GM12878 (cell line): ENCODE data around the gene PERM1. TPM values are rescaled to one million over a fixed set of nuclear protein-coding genes. Genes with fewer than 3 reads are reported as not detected.

ENCODE experiments used
- ATAC-seq: fragments of 200-7000 bp; cut with Tn5 transposase; 3 replicates; pipeline ENCODE4 v1.9.1; 2020; ENCODE audit warnings: mild to moderate bottlenecking, moderate library complexity
- BruUV-seq: library from RNA; stranded (reverse); fragments of 400-500 nt; replicated peaks from 2 replicates; lab custom pipeline; 2021; lab: Mats Ljungman, UMichigan
- CTCF ChIA-PET: fragments of 300-600 bp; sonication (Branson Sonifier 250); formaldehyde crosslinking; extraction: SDS; loops from one replicate; lab custom pipeline; 2021; ENCODE audit warnings: inconsistent platforms; lab: Yijun Ruan, JAX
- POLR2A ChIA-PET: fragments of 350-600 bp; formaldehyde crosslinking; extraction: SDS; loops from one replicate; lab custom pipeline; 2021; ENCODE audit warnings: inconsistent platforms; lab: Charles Lee
- RAD21 ChIA-PET: fragments of 300-600 bp; sonication (Branson Sonifier 250); formaldehyde crosslinking; loops from one replicate; lab custom pipeline; 2023; ENCODE audit warnings: antibody characterized with exemption; ENCODE audit not compliant: unreplicated experiment; lab: Charles Lee
- SMC1A ChIA-PET: fragments of 300-600 bp; sonication (Branson Sonifier 250); formaldehyde crosslinking; loops from one replicate; lab custom pipeline; 2023; ENCODE audit not compliant: unreplicated experiment, uncharacterized antibody; lab: Charles Lee
- DNase-seq: peaks from one replicate; pipeline ENCODE4 v3.0.0-alpha.2; 2011; ENCODE audit warnings: low read depth, low spot score
- FAIRE-seq: peaks from 3 replicates; lab custom pipeline; 2011; peaks lifted over from hg19 to GRCh38; lab: Jason Lieb, UNC
- H2AFZ ChIP-seq: 2 replicates; pipeline ENCODE4 v1.6.0; 2011; ENCODE audit warnings: low read depth, low read length, control low read depth; ENCODE audit not compliant: control insufficient read depth
- H3K27ac ChIP-seq: 2 replicates; pipeline ENCODE4 v1.5.1; 2011; ENCODE audit warnings: control low read depth; ENCODE audit not compliant: control insufficient read depth, insufficient read depth
- H3K27me3 ChIP-seq, 2 experiments: replicated peaks in 1 of 2; 2 replicates each; pipeline versions ENCODE4 v1.6.0 to v1.6.1; 2011; ENCODE audit warnings: low read length in 1 of 2; ENCODE audit not compliant: control insufficient read depth in 2 of 2, insufficient read depth in 2 of 2
- H3K36me3 ChIP-seq, 2 experiments: 2 replicates each; pipeline ENCODE4 v1.5.1; 2011; ENCODE audit warnings: low read length in 1 of 2; ENCODE audit not compliant: control insufficient read depth in 2 of 2, insufficient read depth in 2 of 2
- H3K4me1 ChIP-seq: 2 replicates; pipeline ENCODE4 v1.6.1; 2011; ENCODE audit warnings: mild to moderate bottlenecking, low read length, moderate library complexity, mixed read lengths; ENCODE audit not compliant: control insufficient read depth, insufficient read depth
- H3K4me2 ChIP-seq: 2 replicates; pipeline ENCODE4 v1.6.0; 2011; ENCODE audit warnings: control low read depth; ENCODE audit not compliant: control insufficient read depth, insufficient read depth
- H3K4me3 ChIP-seq: fragments of 200-600 bp; sonication (generic); 2 replicates; pipeline ENCODE4 v1.5.1; 2016
- H3K79me2 ChIP-seq: 2 replicates; pipeline ENCODE4 v1.6.0; 2011; ENCODE audit warnings: low read length; ENCODE audit not compliant: control insufficient read depth, insufficient read depth
- H3K9ac ChIP-seq: 2 replicates; pipeline ENCODE4 v1.8.0; 2011; ENCODE audit warnings: low read length, control low read depth, mixed read lengths; ENCODE audit not compliant: control insufficient read depth, insufficient read depth
- H3K9me3 ChIP-seq: replicated peaks from 3 replicates; pipeline ENCODE4 v1.5.1; 2011; ENCODE audit warnings: mild to moderate bottlenecking, low read length; ENCODE audit not compliant: control insufficient read depth, insufficient read depth
- H4K20me1 ChIP-seq: 2 replicates; pipeline ENCODE4 v1.6.0; 2011; ENCODE audit not compliant: control insufficient read depth, insufficient read depth
- ATF3 ChIP-seq: IDR thresholded peaks from 2 replicates; pipeline ENCODE4 v1.6.1; 2011; ENCODE audit warnings: low read depth, mild to moderate bottlenecking, low read length, moderate library complexity, borderline replicate concordance; ENCODE audit errors: extremely low read depth
- BMI1 ChIP-seq: fragments of 450-650 bp; IDR thresholded peaks from 2 replicates; pipeline ENCODE4 v1.6.1; 2016; ENCODE audit warnings: mild to moderate bottlenecking, moderate library complexity, borderline replicate concordance
- E2F8 ChIP-seq: fragments of 450-650 bp; IDR thresholded peaks from 2 replicates; pipeline ENCODE4 v1.6.1; 2018; ENCODE audit warnings: mild to moderate bottlenecking, low read depth, moderate library complexity; ENCODE audit not compliant: partially characterized antibody
- ETV6 ChIP-seq, 2 experiments: fragments of 450-650 bp in 1 of 2; IDR thresholded peaks in 1 of 2; conservative IDR thresholded peaks in 1 of 2; 2 replicates each; pipeline ENCODE4 v1.6.1; 2014; ENCODE audit warnings: antibody characterized with exemption in 1 of 2, borderline replicate concordance in 1 of 2, low read depth in 1 of 2, mild to moderate bottlenecking in 1 of 2, moderate library complexity in 1 of 2
- GATAD2B ChIP-seq: fragments of 450-650 bp; conservative IDR thresholded peaks from 2 replicates; pipeline ENCODE4 v1.6.1; 2017; ENCODE audit warnings: low read depth, mild to moderate bottlenecking, moderate library complexity
- HSF1 ChIP-seq: fragments of 150-350 bp; IDR thresholded peaks from 2 replicates; pipeline ENCODE4 v1.6.1; 2014; ENCODE audit warnings: mild to moderate bottlenecking, low read depth, low read length
- JUND ChIP-seq: IDR thresholded peaks from 2 replicates; pipeline ENCODE4 v1.6.1; 2012; ENCODE audit warnings: low read depth, mild to moderate bottlenecking, low read length, improper control_type of control experiment, moderate library complexity
- LARP7 ChIP-seq: fragments of 450-650 bp; IDR thresholded peaks from 2 replicates; pipeline ENCODE4 v1.6.1; 2017; ENCODE audit warnings: mild to moderate bottlenecking
- MLLT1 ChIP-seq: fragments of 450-650 bp; IDR thresholded peaks from 2 replicates; pipeline ENCODE4 v1.6.1; 2016; ENCODE audit warnings: mild to moderate bottlenecking
- MYB ChIP-seq: fragments of 150-350 bp; IDR thresholded peaks from 2 replicates; pipeline ENCODE4 v1.6.1; 2014; ENCODE audit warnings: mild to moderate bottlenecking, low read depth, low read length, borderline replicate concordance
- NFYA ChIP-seq: IDR thresholded peaks from 2 replicates; pipeline ENCODE4 v1.6.1; 2011; ENCODE audit warnings: low read depth, mild to moderate bottlenecking, low read length, improper control_type of control experiment, borderline replicate concordance
- POLR2A ChIP-seq: IDR thresholded peaks from 2 replicates; pipeline ENCODE4 v1.6.1; 2011; ENCODE audit warnings: low read depth, mild to moderate bottlenecking, low read length
- RUNX3 ChIP-seq: IDR thresholded peaks from 2 replicates; pipeline ENCODE4 v1.6.1; 2012; ENCODE audit warnings: low read length, inconsistent platforms
- SRF ChIP-seq, 2 experiments: IDR thresholded peaks; 2 replicates each; pipeline ENCODE4 v1.6.1; 2011; ENCODE audit warnings: low read depth in 2 of 2, low read length in 2 of 2, mild to moderate bottlenecking in 1 of 2, moderate library complexity in 1 of 2
- TAF1 ChIP-seq: IDR thresholded peaks from 2 replicates; pipeline ENCODE4 v1.6.1; 2011; ENCODE audit warnings: mild to moderate bottlenecking, low read depth, low read length, borderline replicate concordance
- WGBS: methylation state at CpG from one replicate; pipeline ENCODE4 v1.1.6; 2016; ENCODE audit warnings: low lambda C conversion rate; ENCODE audit not compliant: insufficient replicate concordance, insufficient coverage; ENCODE audit errors: missing lambda C conversion rate; 5-methylcytosine and 5-hydroxymethylcytosine counted together
- in situ Hi-C: fragments of 300-500 bp; cut with MboI; formaldehyde crosslinking; loops from 9 replicates; pipeline ENCODE4 v1.14.3; 2018; ENCODE audit warnings: mixed read lengths
- intact Hi-C: fragments of 100-400 bp; cut with micrococcal nuclease; formaldehyde crosslinking; loops from one replicate; pipeline ENCODE4 v1.14.2; 2022; ENCODE audit not compliant: unreplicated experiment
- polyA plus RNA-seq, 11 experiments: library from polyadenylated mRNA; depleted of rRNA in 4 of 11; unstranded in 6 of 11; stranded (reverse) in 5 of 11; fragments of >200 nt; fragmentation: Nextera tagmentation in 4 of 11; fragmentation: Illumina TruSeq in 1 of 11; extraction: Ambion mirVana in 4 of 11; extraction: Trizol in 1 of 11; gene quantifications; 1 replicate in 1 of 11; 2 replicates in 10 of 11; pipeline versions ENCODE4 v1.2.1 to v1.2.3, GENCODE V29; 2011 to 2016; ENCODE audit warnings: inconsistent platforms in 2 of 11, missing spikeins in 2 of 11, low read depth in 1 of 11
- total RNA-seq, 4 experiments: library from RNA; depleted of rRNA in 3 of 4; stranded (reverse); fragments of >200 nt in 3 of 4; fragmentation: Illumina TruSeq in 1 of 4; extraction: Trizol in 1 of 4; gene quantifications; 2 replicates each; pipeline versions ENCODE4 v1.2.1 to v1.2.3, GENCODE V29; 2013 to 2021

PERM1 gene
- total and polyA plus RNA-seq, 10 of the 15 experiments (the other 5 are each of a cell fraction or from before 2014, with no cell fraction given) = not detected

GRCh38 chr1:1013105-1013921, 31.4 kb upstream of the PERM1 start, which contains the start of gene ISG15:
Gene ISG15 (plus strand): TSS chr1:1013497. CDS start chr1:1013574, 77 bp downstream.
- intact Hi-C loops = no loop called here
- no peak for TF ChIP-seq BMI1
- peak; percentile 44; the same call in 1 of the 2 replicates for TF ChIP-seq RUNX3
- TF ChIP-seq GATAD2B = 0 out of 2 replicates have a peak, but pooled peaks have one; percentile 52
- peak; percentile 72 to 89 for TF ChIP-seq SRF (IDR thresholded peaks at IDR 0.05; ENCODE audit: low read depth in 2 of 2, low read length in 2 of 2)
- no peak for TF ChIP-seq ETV6 (conservative IDR thresholded peaks at IDR 0.05 in 1 of 2, IDR thresholded peaks at IDR 0.05 in 1 of 2; ENCODE audit: borderline replicate concordance in 1 of 2, low read depth in 1 of 2)
- no peak for TF ChIP-seq NFYA
- TF ChIP-seq MYB = 0 out of 2 replicates have a peak, but pooled peaks have one; percentile 19
- no peak for TF ChIP-seq LARP7
- no peak for TF ChIP-seq TAF1
- peak; percentile 81 for TF ChIP-seq POLR2A
- no peak for TF ChIP-seq E2F8
- TF ChIP-seq MLLT1 = peak; percentile 56
- no peak for TF ChIP-seq HSF1
- TF ChIP-seq ATF3 = no peak
- TF ChIP-seq JUND = no peak; the same call in 1 of the 2 replicates

More at GRCh38 chr1:1013105-1013921, 31.4 kb upstream of the PERM1 start, which contains the start of gene ISG15:
- RAD21 ChIA-PET = interaction anchor here (0.5 to 3.2 kb wide), 11 partner anchors 11 to 1221 kb away, joined by 3 to 24 read pairs (median 4); partner anchors contain the start of gene PERM1
- H3K9me3 ChIP-seq = peaks cover 2% of the 10 kb centered on the region; the same call in 1 of the 3 replicates
- H3K36me3 ChIP-seq = no peaks in the 10 kb centered on the region
- no peaks in the 10 kb centered on the region for H3K27me3 ChIP-seq
- no peaks in the 10 kb centered on the region for H4K20me1 ChIP-seq
- BruUV-seq = no TSS peak
- H3K4me1 ChIP-seq = peaks cover 12% of the 10 kb centered on the region
- peak within 1 kb of the TSS; percentile 62 for H3K4me2 ChIP-seq
- peak within 1 kb of the TSS; percentile 91 for H3K9ac ChIP-seq
- 3% methylated on average over 30 of the region's 30 CpGs for WGBS
- POLR2A ChIA-PET = interaction anchor here (0.5 to 4.0 kb wide), 16 partner anchors 10 to 260 kb away, joined by 3 to 22 read pairs (median 5); partner anchors contain the start of genes PERM1, PLEKHN1 and UBE2J2
- ATAC-seq (peak; percentile 91), DNase-seq (peak; percentile 79), FAIRE-seq (peak; percentile 74)
- H3K79me2 ChIP-seq = peaks cover 22% of the 10 kb centered on the region
- in situ Hi-C loops = no loop called here
- peak within 1 kb of the TSS; percentile 73 for H2AFZ ChIP-seq
- SMC1A ChIA-PET = interaction anchor here (0.7 to 2.8 kb wide), 9 partner anchors 12 to 50 kb away, joined by 3 to 13 read pairs (median 4); partner anchors contain the start of gene HES4
- CTCF ChIA-PET = interaction anchor here (0.8 to 7.4 kb wide), 12 partner anchors 10 to 237 kb away, joined by 3 to 68 read pairs (median 4); partner anchors contain the start of gene PLEKHN1
- H3K27ac ChIP-seq = peak within 1 kb of the TSS; percentile 92
- peak within 1 kb of the TSS; percentile 90 for H3K4me3 ChIP-seq
